GM21515 (cell line): ENCODE data around the gene PPM1E.
"Not testable (repeated sequence)": the region's sequence is repeated elsewhere in the genome, so short reads cannot be mapped to it uniquely, and the experiment has no call there.

ENCODE experiments used
- ATAC-seq: cut with Tn5 transposase; IDR thresholded peaks from one replicate; pipeline ENCODE4 v1.9.1; 2021; ENCODE audit not compliant: unreplicated experiment

Gene PPM1E

DNA sequence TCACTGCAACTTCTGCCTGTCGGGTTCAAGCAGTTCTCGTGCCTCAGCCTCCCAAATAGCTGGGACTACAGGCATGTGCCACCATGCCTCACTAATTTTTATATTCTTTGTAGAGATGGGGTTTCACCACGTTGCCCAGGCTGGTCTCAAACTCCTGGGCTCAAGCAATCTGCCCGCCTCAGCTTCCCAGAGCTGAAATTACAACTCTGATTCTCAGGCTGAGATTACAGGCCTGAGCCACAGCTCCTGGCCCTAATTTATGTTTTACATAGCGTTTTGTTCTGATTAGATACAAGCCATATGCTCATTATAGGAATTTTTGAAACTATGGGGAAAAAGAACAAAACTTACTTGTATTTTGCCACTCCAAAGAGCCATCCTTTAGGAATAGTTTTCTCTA, 22.8 kb downstream of the PPM1E start:
- not testable (repeated sequence) for ATAC-seq

DNA sequence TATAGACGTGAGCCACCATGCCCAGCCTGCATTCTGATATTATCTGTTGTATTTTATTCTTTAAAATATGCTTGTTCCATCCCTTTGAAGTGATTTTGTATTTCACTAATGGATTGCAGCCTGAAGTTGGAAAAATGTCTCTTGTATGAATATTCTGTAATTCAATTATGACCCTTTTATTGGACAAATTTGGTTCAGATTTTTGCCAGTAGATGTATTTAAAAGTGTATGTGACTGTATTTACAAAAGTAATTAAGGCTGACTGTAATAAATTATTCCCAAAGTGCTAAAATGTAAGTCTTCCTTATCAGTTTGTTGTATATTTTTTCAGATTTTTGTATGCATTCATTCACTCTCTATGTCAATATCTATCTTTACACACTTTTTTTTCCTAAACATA, 23.8 kb downstream of the PPM1E start:
- ATAC-seq, result no peak

DNA sequence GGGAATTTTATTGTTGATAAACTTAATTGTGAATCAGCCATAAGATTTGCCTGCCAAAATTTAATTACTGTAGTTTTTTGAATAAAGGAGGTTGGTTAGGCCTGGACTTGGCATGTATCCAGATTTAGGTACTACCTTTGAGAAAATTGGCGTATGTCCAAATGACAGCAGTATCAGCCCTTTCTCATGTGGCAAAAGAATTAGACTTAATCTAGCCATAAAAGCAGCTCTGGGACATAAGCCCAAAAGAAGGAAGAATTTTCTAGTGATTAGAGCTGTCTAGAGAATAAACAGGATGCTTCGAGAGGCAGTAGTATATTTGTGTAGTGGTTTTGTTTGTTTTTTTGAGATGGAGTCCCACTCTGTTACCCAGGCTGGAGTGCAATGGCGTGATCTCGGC, 27.7 kb downstream of the PPM1E start:
- ATAC-seq, result no peak

DNA sequence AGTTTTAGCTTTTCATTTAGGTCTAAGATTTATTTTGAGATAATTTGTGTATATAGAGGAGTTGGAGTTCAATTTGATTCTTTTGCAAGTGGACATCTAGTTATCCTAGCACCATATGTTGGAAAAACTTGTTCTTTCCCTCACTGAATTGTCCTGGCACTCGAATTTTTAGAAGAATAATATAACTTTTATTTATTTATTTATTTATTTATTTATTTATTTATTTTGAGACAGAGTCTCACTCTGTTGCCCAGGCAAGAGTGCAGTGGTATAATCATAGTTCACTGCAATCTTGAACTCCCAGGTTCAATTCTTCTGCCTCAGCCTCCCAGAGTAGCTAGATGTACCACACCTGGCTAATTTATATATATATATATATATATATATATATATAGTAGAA, 29.4 kb downstream of the PPM1E start:
- no peak for ATAC-seq

DNA sequence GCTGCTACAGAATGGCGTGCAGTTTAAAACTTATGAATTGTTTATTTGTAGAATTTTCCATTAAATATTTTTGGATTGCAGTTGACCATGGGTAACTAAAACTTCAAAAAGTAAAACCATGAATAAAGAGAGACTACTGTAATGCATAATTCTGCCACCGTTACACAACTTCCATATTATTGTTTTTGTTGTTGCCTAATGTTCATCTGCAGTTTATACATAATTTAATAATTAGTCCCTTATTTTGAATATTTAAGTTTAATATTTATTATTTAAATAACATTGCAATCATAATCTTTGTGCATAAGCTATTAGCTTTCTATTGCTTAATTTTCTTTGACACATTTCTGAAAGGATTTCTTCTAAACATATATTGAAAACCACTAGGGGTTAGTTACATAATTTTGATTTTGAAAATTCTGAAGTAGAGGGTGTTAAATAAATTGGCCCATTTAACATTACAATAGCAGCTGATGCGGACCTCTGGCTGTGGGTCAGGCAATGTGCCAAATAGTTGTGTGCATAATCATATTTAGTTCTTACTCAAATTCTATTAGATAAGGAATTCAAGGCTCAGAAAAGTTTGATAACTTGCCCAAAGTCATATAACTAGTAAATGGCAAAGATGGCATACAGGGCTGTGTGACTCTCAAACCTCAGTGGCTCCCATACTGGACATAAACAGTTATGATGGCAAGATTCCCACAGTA, 31.1 kb downstream of the PPM1E start:
- no peak for ATAC-seq

DNA sequence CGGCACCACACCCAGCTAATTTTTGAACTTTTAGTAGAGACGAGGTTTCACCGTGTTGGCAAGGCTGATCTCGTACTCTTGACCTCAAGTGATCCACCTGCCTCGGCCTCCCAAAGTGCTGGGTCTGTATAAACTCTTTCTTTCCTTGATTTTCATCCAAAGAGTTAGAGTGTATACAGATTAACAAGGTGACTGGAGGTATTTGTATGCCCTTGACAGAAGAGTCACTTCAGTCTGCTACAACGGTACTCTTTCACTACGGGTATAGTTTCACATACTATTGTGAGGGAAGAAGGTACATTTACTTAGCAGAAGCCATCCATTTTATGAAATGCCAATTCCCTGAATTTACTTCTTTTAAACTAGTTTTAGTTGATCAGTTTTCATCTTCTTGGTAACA, 32.5 kb downstream of the PPM1E start:
- ATAC-seq, result no peak

DNA sequence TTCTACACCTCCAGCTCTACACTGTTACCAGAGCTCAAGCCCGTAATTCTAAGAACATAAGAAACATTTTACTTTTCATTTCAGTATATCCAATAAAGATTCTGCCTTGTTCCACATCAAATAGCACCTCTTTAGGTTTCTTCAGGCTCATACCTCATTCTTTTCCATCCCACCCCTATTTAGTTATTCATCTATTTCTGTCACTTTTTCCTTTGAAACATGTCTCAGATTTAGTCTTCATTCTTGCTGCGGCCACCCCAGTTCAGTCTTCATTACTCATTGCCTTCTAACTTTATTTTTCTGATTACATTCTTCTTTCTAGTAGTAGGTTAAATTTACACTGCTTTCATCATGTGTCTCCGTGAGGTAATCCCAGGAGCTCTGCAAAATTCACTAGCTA, 33.5 kb downstream of the PPM1E start:
- no peak for ATAC-seq

DNA sequence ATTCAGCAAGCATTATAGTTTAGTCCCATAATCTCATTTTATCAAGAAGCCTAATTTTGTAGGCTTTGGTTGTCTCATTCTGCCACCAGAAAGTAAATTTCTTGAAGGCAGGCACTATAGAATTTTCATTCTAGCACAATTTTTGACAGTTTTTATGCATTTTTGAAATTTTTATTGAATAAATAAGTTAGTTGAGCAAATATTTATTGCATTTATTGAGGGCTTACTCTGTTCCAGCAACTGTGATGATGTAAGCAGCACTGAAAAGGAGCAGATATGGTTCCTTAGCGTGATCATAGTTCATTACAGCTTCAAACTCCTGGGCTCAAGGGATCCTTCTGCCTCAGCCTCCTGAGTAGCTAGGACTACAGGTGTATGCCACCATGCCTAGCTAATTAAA, 34.2 kb downstream of the PPM1E start:
- no peak for ATAC-seq

DNA sequence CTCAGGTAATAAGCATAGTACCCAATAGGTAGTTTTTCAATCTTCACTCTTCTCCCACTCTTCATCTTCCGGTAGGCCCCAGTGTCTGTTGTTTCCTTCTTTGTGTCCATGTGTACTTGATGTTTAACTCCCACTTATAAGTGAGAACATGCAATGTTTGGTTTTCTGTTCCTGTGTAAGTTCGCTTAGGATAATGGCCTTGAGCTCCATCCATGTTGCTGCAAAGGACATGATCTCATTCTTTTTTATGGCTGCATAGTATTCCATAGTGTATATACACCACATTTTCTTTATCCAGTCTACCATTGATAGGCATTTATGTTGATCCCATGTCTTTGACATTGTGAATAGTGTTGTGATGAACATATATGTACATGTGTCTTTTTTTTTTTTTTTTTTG, 38.9 kb downstream of the PPM1E start:
- ATAC-seq, result not testable (repeated sequence)

DNA sequence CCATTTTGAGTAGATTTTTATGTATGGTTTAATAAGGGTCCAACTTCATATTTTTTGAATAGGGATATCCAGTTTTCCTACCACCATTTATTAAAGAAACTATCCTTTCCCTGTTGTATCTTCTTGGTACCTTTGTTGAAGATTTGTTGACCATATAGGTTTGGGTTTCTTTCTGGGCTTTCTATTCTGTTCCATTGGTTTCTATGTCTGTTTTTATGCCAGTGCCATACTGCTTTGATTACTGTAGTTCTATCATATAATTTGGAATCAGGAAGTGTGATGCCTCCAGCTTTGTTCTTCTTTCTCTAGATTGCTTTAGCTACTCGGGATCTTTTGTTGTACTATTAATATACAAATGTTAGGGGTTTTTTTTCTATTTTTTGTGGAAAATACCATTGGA, 46.5 kb downstream of the PPM1E start:
- no peak for ATAC-seq

DNA sequence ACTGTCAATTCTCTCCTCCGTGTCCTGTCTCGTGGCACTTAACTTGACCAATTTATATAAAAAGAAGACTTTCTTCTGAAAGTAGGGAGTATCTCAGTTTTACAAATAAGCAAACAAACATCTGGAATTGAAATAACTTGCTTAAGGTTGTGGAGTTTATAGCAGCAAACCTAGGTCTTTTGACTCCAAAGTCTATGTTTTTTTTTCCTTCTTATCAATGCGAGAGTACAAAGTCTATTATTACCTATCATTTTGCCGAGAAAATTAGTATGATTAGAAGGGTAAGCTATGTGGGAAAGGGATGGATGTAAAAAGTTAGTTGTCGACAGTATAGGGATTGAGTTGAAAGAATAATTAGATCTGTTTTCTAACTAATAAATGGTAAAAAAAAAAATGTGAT, 50.4 kb downstream of the PPM1E start:
- ATAC-seq, result no peak

DNA sequence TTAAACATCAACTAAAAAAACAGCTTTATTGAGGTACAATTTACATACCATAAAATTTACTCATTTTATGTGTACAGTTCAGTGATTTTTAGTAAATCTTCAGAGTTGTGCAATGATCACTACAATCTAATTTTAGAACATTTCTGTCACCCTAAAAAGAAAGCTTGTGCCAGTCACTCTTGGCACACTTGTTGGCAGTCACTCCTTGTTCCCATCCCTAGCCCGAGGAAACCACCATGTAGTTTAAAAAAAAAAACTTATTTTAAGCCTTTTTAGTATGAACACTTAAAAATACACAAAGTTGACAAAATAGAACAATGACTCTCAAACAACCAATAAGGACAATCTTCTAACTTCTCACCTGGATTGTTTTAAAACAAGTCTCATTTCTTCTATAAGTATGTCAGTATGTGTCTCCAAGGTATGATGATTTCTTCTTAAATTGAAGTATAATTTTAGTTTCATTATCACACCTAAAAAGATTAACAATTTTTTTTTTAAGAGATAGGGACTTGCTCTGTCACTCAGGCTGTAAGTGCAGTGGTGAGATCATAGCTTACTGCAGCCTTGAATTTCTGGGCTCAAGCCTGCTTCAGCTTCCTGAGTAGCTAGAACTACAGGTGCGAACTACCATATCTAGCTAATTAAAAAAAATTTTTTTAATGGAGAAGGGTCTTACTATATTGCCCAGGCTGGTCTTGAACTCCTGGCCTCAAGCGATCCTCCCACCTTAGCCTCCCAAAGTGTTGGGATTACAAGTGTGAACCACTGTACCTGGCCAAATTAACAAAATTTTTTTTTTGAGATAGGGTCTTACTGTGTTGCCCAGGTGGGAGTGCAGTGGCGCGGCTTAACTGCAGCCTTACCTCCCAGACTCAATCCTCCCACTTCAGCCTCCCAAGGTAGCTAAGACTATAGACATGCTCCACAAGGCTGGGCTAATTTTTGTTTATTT, 53.2 kb downstream of the PPM1E start:
- ATAC-seq, result no peak

DNA sequence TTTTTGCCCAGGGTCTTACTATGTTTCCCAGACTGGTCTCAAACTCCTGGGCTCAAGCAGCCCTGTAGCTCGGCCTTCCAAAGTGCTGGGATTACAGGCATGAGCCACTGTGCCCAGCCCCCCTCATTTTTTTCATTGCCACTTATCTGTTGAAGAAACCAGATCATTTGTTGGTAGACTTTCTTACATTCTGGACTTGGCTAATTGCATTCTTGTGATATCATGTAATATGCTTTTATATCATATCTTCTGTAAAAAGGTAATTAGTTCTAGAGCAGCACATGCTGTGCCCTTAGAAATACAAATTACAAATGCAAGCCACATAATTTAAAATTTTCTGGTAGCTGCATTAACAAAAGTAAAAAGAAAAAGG, 53.9 kb downstream of the PPM1E start:
- no peak for ATAC-seq

DNA sequence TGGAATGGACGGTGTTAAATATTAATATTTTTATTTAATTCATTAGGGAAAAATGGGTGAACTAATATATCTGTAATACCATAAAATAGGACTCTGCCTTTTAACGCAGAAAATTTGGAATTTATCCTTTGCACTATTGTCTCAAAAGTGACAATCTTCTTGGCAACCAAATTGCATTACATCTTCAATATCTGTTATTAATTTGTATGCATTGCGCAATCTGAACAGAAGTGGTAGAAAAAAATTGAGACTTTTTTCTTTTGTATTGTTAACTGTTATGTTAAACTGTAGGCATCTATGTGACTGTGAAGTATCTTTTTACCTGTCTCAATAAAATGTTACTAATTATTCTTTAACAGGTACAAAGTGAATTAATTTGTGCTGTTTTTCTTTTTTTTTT, 55.6 kb downstream of the PPM1E start:
- no peak for ATAC-seq

DNA sequence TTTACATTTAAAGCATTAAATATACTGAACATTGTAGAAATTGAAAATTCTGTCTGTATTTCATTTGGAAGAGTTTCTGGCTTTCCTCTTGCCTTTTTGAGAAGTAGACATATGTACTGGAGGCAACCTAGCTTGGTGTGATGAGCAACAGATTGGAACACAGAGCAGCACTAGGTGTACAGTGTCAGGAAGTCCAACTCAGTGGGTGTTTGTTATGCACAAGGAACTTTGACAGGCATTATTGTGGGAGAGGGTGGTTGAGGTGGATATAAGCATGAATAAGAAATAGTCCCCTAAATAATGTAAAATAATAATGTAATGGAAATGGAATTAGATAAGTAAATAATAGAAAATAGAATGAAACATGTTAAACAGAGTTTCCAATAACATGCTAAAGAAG, 58.1 kb downstream of the PPM1E start:
- ATAC-seq, result no peak

DNA sequence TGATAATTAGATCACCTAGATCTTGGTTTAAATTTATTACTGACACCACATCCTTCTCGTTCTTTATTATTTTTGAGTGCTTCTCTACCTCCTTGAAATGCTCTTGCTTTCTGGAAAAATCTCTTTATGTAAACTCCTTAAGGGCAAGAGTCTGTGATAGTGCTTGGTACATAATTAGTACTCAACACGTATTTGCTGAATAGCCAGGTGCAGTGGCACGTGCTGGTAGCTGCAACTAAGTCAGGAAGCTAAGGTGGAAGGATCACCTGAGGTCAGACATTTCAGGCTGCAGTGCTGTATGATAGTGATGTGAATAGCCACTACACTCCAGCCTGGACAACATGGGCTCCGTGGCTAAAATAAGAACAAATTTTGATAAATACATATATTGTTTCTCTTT, 63.0 kb downstream of the PPM1E start:
- no peak for ATAC-seq

DNA sequence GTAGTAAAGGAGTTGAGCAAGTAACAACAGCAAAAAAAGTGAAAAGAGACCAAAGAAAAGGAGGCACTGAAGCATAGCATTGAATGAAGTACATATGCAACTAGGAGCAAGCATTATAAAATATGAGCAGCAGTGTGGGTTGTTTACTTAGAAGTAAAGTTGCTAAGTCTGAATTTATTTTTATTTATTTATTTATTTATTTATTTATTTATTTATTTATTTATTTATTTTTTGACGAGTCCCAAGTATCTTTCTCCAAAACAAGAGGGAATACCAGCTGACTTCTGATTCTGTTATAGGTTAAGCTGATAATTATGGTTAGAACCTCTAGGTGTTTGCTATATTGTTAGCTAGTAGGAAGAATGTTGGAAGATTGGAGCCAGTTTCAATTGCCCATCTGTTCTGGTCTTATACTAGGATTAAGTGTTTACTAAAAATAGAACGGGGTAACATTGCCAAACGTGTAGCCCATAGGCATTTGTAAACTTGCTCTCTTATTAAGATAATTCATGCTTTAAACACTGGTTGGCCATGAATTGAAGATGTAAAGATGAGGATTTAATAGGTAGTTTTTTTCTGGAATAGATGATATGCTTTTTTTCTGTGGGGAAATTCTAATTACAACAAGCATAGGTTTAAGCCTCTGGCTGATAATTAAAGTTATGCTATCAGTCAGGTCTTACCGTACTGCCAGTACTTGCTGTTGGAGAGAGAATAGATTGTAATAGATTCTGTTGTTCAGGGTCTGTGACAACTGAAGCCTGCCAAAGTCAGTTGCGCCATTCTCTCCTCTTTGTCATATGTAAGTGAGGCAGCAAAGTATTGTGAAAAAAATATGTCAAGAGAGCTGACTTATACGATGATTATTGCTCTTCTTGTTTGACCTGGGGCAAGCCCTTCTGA, 66.7 kb downstream of the PPM1E start:
- ATAC-seq, result no peak

DNA sequence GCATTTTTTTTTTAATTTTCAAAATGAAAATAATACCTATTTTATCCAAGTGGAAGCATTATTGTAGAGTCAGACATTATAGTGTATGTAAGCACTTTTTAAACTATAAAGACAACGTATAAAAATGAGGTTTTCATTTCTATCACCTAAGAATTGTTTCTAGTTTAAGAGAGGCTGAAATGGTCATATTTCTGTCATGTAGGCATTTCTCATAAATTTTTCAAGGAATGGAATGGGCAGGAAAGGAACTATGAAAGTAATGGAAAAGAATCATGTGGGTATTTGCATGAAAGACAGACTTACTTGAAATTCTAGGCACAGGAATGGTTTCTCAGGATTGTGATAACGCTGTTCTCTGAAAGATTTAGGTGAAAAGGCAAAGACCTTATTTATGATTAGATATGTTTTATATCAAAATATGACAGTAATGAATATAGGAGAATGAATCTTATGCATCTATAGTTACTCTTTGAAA, 67.4 kb downstream of the PPM1E start:
- ATAC-seq, result no peak

DNA sequence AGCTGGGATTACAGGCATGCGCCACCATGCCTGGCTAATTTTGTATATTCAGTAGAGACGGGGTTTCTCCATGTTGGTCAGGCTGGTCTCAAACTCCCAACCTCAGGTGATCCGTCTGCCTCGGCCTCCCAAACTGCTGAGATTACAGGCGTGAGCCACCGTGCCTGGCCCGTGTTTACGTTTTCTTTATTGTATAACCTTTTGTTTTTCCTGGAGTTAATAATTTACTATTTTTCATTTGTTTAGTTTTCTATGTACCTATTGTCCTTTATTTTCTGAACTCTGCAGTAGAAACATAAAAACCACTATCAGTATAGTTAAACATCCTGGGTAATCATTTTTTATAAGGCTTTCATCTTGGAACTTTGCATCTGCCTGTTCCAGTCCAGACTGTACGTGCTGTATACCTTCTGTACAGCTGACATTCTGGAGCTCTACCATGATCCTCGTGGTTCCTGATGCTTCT, 73.6 kb downstream of the PPM1E start:
- ATAC-seq, result no peak

DNA sequence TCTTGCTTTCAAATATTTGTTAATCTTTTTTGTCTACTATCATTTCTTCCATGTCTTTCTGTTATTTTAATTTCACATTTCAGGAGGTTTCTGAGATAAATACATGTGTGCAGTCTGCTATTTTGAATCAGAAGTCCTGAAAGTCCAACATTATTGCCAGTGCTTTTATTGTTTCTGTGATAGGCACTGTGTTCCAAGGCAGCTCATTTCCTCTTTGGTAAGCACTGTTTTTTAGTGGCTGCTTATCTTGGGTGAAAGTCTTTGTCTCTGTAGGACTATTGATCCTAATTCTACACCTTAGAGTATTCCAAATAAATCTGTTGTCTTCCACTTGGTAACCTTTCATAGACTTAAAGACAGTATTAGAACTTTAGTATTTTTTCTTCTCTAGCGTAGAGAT, 76.1 kb downstream of the PPM1E start:
- ATAC-seq, result no peak

DNA sequence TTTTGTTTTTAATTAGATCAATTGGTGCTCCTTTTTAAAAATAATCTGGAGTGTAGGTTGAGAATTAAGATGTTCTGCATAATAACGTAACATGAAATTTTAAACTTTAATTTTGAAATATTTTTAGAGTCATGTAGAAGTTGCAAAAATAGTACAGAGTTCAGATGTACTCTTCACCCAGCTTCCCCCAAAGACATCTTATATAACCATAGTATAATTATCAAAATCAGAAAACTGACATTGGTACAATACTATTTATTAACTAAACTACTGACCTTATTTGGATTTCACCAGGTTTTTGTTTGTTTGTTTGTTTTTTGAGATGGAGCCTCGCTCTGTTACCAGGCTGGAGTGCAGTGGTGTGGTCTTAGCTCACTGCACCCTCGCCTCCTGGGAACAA, 76.9 kb downstream of the PPM1E start:
- no peak for ATAC-seq
